Activated T-helper 17 cell treated with anti-CD3 and anti-CD28 coated beads, Interleukin-2, amount 50 U/mL, for 72 hours (primary cell): Measurements from ENCODE around the gene PRDM8. TPM values are rescaled to one million over a fixed set of nuclear protein-coding genes. Genes with fewer than 3 reads are reported as not detected.

Source experiments
- ATAC-seq: fragments of 150-1000 bp; cut with Tn5 transposase; replicated peaks from 2 replicates; pipeline ENCODE4 v1.10.0; 2021; ENCODE audit warnings: mild to moderate bottlenecking, moderate library complexity
- H3K27ac Mint-ChIP-seq: one replicate; pipeline ENCODE4 v1.8.0; 2022; ENCODE audit warnings: mixed read lengths
- H3K27me3 Mint-ChIP-seq: one replicate; pipeline ENCODE4 v1.8.0; 2022; ENCODE audit warnings: mixed read lengths
- H3K36me3 Mint-ChIP-seq: one replicate; pipeline ENCODE4 v1.8.0; 2022; ENCODE audit warnings: low read depth, mild to moderate bottlenecking, mixed read lengths
- H3K4me1 Mint-ChIP-seq: one replicate; pipeline ENCODE4 v1.8.0; 2022; ENCODE audit warnings: mixed read lengths
- H3K4me3 Mint-ChIP-seq: one replicate; pipeline ENCODE4 v1.8.0; 2022; ENCODE audit warnings: mild to moderate bottlenecking, mixed read lengths
- H3K9me3 Mint-ChIP-seq: one replicate; pipeline ENCODE4 v1.8.0; 2022; ENCODE audit warnings: mixed read lengths
- total RNA-seq, 2 donors: library from RNA; stranded (reverse); gene quantifications; one replicate each; pipeline ENCODE4 v1.2.3, GENCODE V29; 2022

PRDM8 gene
- total RNA-seq, 2 donors from 2014 or later: 7.8 to 8.1 TPM

DNA sequence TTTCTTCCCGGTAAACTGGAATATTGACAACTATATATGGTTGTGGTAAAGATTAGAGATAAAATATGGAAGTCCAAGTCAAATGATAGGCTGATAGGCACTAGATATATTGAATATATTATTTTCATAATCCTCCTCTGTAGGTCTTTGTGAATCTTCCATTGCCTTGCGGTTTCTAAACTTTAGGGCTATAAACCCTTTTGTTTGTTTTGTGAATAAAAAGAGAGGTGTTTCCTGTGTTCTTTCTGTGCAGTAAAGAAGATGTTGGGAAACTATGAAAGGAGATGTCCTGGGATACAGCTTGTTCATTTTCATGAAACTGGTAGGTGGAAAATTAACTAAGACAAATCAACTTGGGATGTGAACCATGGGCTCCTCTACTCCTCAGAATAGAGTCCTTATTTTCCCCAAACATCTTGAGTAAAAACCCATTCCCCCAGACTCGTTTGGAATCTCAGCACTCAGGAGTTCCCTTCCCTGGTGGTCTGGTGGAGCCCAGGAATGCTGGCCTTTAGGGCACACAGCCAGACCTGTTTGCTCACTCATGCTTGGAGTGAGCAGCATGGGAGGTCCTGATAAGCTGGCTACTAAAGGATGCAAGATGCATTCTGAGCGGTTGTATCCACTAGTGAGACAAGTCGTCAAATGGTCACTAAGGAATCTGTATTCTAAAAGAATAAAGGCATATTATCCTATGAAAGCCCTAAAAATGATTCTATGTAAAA is 22.2 kb downstream of the PRDM8 start:
- no peaks in the 10 kb centered on the region for H3K4me1 Mint-ChIP-seq
- H3K27me3 Mint-ChIP-seq: peaks cover 22% of the 10 kb centered on the region
- no peaks in the 10 kb centered on the region for H3K36me3 Mint-ChIP-seq
- no peak overlapping the region for H3K27ac Mint-ChIP-seq
- H3K4me3 Mint-ChIP-seq: no peak overlapping the region
- ATAC-seq: no peak
- no peaks in the 10 kb centered on the region for H3K9me3 Mint-ChIP-seq

DNA sequence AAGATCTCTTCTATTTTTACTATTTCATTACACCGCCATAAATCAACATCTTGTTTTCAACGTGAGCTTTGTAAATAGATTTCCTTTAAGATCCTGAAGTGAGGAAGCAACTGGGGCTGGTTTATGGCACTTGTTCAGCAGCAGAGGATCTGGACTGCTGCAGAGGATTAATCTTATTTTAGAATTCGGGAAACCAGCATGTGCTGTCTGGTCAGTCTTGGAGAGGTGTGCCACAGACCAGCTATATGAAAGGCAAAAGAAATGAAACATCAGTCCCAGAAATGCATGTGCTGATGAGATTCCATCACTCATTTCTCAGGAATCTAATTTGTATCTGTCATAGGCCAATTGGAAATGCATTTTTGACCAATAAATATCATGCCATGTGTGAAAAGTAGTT is 23.4 kb downstream of the PRDM8 start:
- Mint-ChIP-seq H3K27me3 (peaks cover 22% of the 10 kb centered on the region), H3K9me3 (no peaks in the 10 kb centered on the region), H3K27ac (no peak overlapping the region), H3K36me3 (no peaks in the 10 kb centered on the region), H3K4me1 (no peaks in the 10 kb centered on the region), H3K4me3 (no peak overlapping the region)
- ATAC-seq: no peak

DNA sequence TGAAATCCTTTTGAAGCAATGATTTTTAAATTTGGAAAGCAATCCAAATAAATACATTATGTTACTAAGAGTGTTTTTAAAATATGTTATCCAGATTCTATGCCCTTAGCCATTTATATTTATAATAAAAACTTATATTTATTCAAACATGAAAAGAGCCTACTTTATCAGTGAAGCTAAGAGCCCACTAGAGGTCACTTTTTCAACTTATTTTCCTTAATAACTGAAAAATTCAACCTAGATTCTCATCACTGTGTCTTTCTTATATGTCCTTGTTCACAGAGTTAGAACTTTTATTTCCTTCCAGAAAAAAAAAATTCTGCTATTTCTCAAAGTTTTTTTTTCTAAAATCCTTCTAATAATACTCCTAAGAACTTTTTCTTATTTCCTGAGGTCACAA is 23.9 kb downstream of the PRDM8 start:
- ATAC-seq: no peak

DNA sequence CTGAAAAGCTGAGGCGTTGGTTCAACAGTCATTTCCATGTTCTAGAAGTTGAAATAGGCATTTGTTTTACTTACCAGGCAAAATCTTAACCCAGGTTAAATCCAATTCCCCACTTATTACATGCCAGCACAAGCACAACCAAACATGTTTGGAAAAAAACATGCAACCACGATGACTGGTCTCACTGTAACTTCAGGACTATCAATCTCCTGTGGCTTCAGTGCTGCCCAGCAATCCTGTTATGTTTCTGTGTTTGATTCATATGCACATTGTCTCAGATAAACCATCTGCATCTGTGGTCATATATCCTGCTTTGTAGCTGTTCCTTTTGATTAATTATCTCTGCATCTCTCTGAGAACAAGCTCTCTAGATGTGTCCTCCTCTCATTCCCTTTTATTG is 28.3 kb downstream of the PRDM8 start:
- Mint-ChIP-seq H3K36me3 (no peaks in the 10 kb centered on the region), H3K27ac (no peak overlapping the region), H3K27me3 (peaks cover 18% of the 10 kb centered on the region), H3K4me3 (no peak overlapping the region), H3K4me1 (no peaks in the 10 kb centered on the region), H3K9me3 (no peaks in the 10 kb centered on the region)
- no peak for ATAC-seq

More for the DNA sequence above, 23.9 kb downstream of the PRDM8 start:
- Mint-ChIP-seq H3K4me3 (no peak overlapping the region), H3K27me3 (peaks cover 22% of the 10 kb centered on the region), H3K9me3 (no peaks in the 10 kb centered on the region), H3K27ac (no peak overlapping the region), H3K4me1 (no peaks in the 10 kb centered on the region), H3K36me3 (no peaks in the 10 kb centered on the region)

DNA sequence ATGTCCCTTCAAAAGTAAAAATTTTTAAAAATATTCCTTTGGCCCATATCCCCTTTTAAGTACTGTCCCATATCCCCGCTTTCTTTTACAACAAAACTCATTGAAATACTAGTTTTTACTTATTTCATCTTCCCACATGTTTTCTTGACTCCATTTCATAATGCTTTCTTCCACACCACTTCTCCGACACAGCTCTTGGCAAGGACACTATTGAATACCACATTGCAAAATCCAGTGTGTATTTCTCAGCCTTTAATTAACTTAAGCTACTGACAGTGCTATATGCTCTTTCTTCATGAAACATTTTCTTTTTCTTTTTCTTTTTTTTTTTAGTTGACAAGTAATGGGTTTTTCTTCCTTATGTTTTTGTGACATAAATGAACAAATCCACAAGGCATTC is 28.8 kb downstream of the PRDM8 start:
- Mint-ChIP-seq H3K4me3 (no peak overlapping the region), H3K9me3 (no peaks in the 10 kb centered on the region)

DNA sequence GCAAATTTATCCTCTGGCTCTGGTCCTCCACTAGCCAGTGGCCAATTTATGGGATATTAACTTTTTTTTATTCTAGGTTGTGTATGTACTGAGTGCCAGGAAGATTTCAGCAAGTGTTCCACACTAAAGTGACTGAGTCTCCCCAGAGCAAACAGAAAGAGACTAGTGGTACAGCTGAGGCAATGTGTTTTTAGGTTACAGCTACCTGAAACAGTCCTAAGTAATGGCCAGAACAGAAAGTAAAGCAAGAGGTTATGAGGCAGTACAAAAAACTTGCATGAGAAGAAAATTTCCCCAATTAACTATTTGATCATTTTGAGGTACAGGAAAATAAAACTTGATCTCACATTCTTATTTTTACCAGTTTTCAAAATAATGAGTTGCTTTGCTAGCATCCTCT is 31.2 kb downstream of the PRDM8 start:
- no peak for ATAC-seq
- H3K27ac Mint-ChIP-seq: no peak overlapping the region
- H3K4me3 Mint-ChIP-seq: no peak overlapping the region
- peaks cover 16% of the 10 kb centered on the region for H3K27me3 Mint-ChIP-seq
- H3K4me1 Mint-ChIP-seq: no peaks in the 10 kb centered on the region
- H3K36me3 Mint-ChIP-seq: no peaks in the 10 kb centered on the region
- no peaks in the 10 kb centered on the region for H3K9me3 Mint-ChIP-seq

More for the DNA sequence above, 28.8 kb downstream of the PRDM8 start:
- ATAC-seq: no peak
- H3K36me3 Mint-ChIP-seq: no peaks in the 10 kb centered on the region
- H3K27ac Mint-ChIP-seq: no peak overlapping the region
- no peaks in the 10 kb centered on the region for H3K4me1 Mint-ChIP-seq
- H3K27me3 Mint-ChIP-seq: peaks cover 16% of the 10 kb centered on the region

DNA sequence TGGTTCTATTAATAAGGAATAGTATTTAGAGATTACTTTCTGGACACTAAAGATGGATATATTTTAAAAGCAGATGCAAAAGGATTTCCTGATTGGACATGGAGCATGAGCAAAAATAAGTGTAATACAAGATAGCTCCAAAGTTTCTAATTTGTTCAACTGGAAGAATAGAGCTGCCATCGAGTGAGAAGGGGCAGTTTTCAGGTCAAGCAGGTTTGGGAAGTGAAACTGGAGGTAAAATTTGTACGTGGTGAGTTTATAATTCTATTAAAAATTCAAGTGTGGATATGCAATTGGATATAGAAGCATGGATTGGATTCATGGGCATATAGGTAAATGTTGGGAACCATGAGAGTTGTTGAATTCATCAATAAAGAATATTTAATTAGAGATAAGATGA is 31.8 kb downstream of the PRDM8 start:
- H3K36me3 Mint-ChIP-seq: no peaks in the 10 kb centered on the region
- H3K4me3 Mint-ChIP-seq: no peak overlapping the region
- H3K4me1 Mint-ChIP-seq: no peaks in the 10 kb centered on the region
- H3K9me3 Mint-ChIP-seq: no peaks in the 10 kb centered on the region
- H3K27me3 Mint-ChIP-seq: peaks cover 20% of the 10 kb centered on the region
- no peak for ATAC-seq
- H3K27ac Mint-ChIP-seq: no peak overlapping the region

DNA sequence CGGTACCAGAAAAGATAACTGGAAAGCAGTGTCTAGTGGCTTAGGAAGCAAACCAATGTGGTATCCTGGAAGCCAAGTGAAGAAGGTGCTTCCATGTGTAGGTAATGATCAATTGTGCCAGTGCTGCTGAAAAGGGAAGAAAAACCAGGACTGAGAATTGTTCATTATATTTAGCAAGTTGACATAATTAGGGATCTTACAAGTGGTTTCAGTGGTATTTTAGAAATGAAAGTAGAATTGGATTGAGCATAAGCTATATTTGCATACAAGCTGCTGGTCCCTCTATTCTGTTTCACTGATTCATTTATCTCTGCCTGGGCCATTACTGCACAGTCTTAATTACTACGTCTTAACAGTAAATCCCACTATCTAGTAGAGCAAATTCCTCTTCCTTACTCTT is 32.3 kb downstream of the PRDM8 start:
- H3K27me3 Mint-ChIP-seq: peaks cover 20% of the 10 kb centered on the region
- H3K27ac Mint-ChIP-seq: no peak overlapping the region
- ATAC-seq: no peak
- H3K9me3 Mint-ChIP-seq: no peaks in the 10 kb centered on the region
- H3K4me3 Mint-ChIP-seq: no peak overlapping the region
- no peaks in the 10 kb centered on the region for H3K36me3 Mint-ChIP-seq
- H3K4me1 Mint-ChIP-seq: no peaks in the 10 kb centered on the region

DNA sequence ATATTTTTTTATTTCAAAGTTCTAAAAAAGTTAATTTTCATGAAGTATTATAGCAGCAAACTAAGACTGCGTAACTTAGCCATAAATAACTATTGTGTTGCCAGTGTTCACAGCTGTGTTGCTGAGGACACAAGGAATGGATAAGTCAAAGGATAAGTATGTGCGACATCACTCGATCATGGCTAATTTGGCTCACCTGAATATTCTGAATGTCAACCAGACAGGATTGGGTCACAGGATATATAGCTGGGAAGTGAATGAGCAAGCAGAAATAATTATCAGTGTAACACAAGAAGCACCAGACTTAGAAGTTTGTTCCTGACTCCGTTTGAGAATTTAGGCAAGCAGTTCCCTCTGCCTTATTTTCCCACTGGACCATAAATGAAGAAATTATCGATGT is 33.9 kb downstream of the PRDM8 start:
- Mint-ChIP-seq H3K9me3 (no peaks in the 10 kb centered on the region), H3K27ac (no peak overlapping the region), H3K4me3 (no peak overlapping the region), H3K27me3 (peaks cover 25% of the 10 kb centered on the region), H3K36me3 (no peaks in the 10 kb centered on the region), H3K4me1 (no peaks in the 10 kb centered on the region)
- ATAC-seq: no peak

DNA sequence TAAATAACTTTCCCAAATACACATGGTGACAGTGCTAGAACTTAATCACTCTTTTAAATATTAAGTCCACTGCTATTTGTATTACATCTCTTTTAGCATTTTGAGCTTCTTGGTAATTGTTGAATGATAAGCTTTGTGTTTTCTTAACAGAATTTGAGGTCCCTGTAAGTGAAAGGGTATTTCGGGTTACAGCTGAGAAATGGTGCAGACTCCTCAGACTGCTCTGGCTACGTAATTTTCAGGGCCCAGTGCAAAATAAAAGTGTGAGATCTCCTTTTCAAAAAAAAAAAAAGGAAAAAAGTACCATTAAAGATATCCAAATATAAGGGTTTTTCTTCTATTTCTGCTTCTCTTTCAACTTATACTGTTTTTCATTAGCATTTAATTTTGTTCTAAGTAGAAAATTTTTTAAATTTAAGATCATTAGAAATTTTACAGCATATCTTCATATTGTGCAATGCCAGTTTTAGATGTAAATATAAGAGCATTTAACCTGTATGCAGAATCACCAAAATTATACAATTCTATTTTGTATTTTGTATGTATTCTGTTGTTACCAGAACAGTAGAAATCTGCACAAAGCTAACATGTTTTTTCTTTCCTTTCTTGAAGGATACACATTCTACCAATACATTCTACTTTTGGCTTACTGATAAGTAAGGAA is 35.5 kb downstream of the PRDM8 start:
- Mint-ChIP-seq H3K36me3 (no peaks in the 10 kb centered on the region), H3K27ac (no peak overlapping the region), H3K9me3 (no peaks in the 10 kb centered on the region), H3K4me1 (no peaks in the 10 kb centered on the region), H3K4me3 (no peak overlapping the region), H3K27me3 (peaks cover 25% of the 10 kb centered on the region)
- ATAC-seq: no peak

DNA sequence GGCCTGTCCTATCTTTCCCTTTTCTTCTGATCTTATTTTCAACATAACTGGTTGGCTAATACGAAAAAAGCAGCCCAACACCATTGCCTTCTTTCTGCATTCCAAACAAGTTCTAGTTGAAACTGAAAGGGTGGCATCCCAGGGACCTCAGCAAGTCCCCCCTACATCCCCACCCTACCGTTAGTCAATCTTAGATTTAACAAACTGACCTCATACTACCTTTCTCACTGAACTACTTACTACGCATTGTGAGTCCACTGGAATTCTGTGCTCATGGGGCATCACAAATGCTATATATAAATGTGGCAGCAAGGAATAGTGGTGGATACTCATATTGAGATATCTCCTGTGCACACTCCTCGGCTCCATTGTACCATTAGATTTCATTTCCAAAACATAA is 36.1 kb downstream of the PRDM8 start:
- Mint-ChIP-seq H3K4me3 (no peak overlapping the region), H3K4me1 (no peaks in the 10 kb centered on the region), H3K9me3 (no peaks in the 10 kb centered on the region), H3K36me3 (no peaks in the 10 kb centered on the region), H3K27me3 (peaks cover 23% of the 10 kb centered on the region), H3K27ac (no peak overlapping the region)
- ATAC-seq: no peak

DNA sequence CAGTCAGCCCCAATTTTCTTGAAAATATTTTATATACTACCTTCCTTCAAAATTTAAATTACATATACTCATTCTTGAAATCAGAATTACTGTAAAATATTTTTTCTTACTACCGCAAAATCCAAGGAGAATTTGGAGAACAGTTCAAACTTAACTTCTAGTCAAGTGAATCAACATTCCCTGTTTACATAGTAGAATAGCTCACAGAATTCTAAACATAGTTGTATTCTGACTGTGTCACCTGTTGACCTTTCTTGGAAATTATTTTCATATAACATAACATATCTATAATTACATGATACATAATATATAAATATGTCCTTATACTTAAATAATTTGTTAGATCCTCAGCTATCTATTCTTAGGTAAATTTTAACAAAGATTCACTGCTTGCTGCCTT is 38.1 kb downstream of the PRDM8 start:
- H3K4me3 Mint-ChIP-seq: no peak overlapping the region
- no peaks in the 10 kb centered on the region for H3K4me1 Mint-ChIP-seq
- H3K27me3 Mint-ChIP-seq: peaks cover 12% of the 10 kb centered on the region
- H3K27ac Mint-ChIP-seq: no peak overlapping the region
- no peaks in the 10 kb centered on the region for H3K9me3 Mint-ChIP-seq
- H3K36me3 Mint-ChIP-seq: no peaks in the 10 kb centered on the region
- ATAC-seq: no peak

DNA sequence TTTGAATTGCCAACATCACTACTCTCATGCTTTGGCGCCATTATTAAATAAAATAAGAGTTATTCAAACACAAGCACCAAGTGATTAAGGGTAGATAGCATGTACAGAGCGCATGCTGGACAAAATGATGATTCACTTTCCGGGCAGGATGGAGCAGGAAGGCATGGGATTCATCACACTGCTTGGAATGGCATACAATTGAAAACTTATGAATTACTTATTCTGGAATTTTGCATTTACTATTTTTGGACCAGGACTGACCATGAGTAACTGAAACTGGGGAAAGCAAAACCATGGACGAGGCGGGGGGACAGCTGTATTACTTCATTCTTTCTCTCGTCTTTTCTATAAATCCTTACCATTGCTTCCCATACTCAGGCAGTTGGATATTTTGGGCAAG is 40.7 kb downstream of the PRDM8 start:
- no peaks in the 10 kb centered on the region for H3K9me3 Mint-ChIP-seq
- no peaks in the 10 kb centered on the region for H3K4me1 Mint-ChIP-seq
- ATAC-seq: no peak
- H3K4me3 Mint-ChIP-seq: no peak overlapping the region
- H3K27me3 Mint-ChIP-seq: peaks cover 9% of the 10 kb centered on the region
- no peak overlapping the region for H3K27ac Mint-ChIP-seq
- no peaks in the 10 kb centered on the region for H3K36me3 Mint-ChIP-seq

DNA sequence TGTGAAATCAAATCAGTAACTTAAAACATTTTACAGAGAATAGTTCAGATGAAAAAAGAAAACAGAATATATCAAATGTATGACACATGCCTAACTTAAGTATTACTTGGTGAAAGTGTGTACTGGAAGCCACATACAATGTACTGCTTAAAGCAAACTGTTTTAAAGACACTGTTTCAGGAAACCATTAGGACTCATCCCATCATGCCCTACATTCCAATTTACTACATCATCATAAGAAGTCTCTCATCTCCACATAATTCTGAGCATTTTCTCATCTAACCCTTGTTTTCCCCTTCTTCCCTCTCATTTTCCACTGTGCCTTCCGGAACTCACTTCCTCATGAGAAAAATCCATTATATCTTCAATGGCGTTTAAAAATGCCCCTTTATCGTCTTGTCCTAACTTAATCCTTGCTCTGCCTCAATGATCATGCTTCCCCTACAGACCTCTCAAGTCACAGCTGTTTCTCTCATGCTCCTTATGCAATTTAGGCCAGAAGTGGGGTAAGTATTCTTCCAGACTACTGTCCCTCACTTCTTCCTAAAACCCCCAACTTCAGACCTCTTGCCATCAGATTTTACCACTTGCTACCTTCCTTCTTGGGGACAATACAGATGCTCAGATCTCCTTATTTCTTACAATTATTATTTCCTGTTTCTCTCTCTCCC is 42.3 kb downstream of the PRDM8 start:
- Mint-ChIP-seq H3K27ac (no peak overlapping the region), H3K9me3 (no peaks in the 10 kb centered on the region), H3K36me3 (no peaks in the 10 kb centered on the region), H3K27me3 (peaks cover 10% of the 10 kb centered on the region), H3K4me1 (no peaks in the 10 kb centered on the region), H3K4me3 (no peak overlapping the region)
- no peak for ATAC-seq

DNA sequence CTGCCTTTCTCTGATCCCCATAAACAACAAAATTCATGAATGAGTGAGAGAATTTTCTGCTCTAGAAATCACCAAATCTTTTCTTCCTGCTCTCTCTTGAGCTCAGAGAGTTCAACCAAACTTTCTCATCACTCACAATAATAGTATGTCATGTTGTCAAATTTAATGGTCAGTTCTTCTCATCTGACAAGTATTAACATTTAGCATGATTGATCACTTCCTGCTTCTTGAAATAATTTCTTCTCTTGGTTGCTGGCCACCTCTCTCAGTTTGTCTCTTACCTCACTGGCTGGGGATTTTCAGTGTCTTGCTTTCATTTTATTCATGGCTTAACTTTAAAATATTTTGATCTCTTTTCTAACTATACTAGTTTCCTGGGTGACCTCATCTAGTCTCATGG is 43.7 kb downstream of the PRDM8 start:
- Mint-ChIP-seq H3K9me3 (no peaks in the 10 kb centered on the region), H3K4me1 (no peaks in the 10 kb centered on the region), H3K4me3 (no peak overlapping the region), H3K27me3 (peaks cover 9% of the 10 kb centered on the region), H3K36me3 (no peaks in the 10 kb centered on the region), H3K27ac (no peak overlapping the region)
- ATAC-seq: no peak
